Skeletal muscle satellite cell (primary cell): ENCODE data around the gene ISX.

Experiments
- H3K27me3 ChIP-seq: 2 replicates; pipeline ENCODE4 v1.7.0; 2013; ENCODE audit warnings: low read length; ENCODE audit not compliant: control insufficient read depth, insufficient read depth
- H3K36me3 ChIP-seq: 2 replicates; pipeline ENCODE4 v1.7.0; 2013; ENCODE audit warnings: mild to moderate bottlenecking, control low read depth, low read length; ENCODE audit not compliant: insufficient read depth
- H3K4me1 ChIP-seq: 2 replicates; pipeline ENCODE4 v1.7.0; 2013; ENCODE audit warnings: low read length; ENCODE audit not compliant: control insufficient read depth, insufficient read depth
- H3K4me2 ChIP-seq: 2 replicates; pipeline ENCODE4 v1.7.0; 2013; ENCODE audit warnings: mild to moderate bottlenecking, low read length
- H3K4me3 ChIP-seq: 2 replicates; pipeline ENCODE4 v1.7.0; 2013; ENCODE audit warnings: low read length
- H3K9ac ChIP-seq: 2 replicates; pipeline ENCODE4 v1.7.0; 2013; ENCODE audit warnings: mild to moderate bottlenecking, low read depth, low read length, moderate library complexity
- H3K9me3 ChIP-seq: replicated peaks from 2 replicates; pipeline ENCODE4 v1.7.0; 2013; ENCODE audit warnings: mild to moderate bottlenecking, control low read depth, low read length

ISX gene

DNA sequence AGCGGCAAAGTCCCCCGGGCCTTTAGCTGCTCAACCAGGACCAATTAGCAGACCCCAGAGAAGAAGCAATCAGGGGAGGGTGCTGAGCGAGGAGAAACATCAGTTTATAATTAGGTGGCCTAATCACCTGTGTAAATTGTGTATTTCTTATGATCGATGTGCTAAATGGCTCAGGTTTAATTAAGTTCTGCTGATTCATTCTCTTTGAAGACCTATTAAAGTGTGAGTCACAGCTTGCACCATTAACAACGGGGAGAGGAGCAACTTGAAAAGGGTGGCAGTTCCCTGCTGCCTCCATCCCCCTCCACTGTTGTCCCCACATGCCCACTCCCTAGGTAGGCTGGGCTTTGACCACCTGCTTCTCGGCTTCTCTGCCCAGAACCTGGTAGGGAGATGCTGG, 10.7 kb downstream of the ISX start:
- Histone ChIP-seq H3K9ac (no peak overlapping the region), H3K36me3 (no peaks in the 10 kb centered on the region), H3K4me3 (no peak overlapping the region), H3K4me1 (no peaks in the 10 kb centered on the region), H3K27me3 (no peaks in the 10 kb centered on the region), H3K9me3 (no peaks in the 10 kb centered on the region), H3K4me2 (no peak overlapping the region)

DNA sequence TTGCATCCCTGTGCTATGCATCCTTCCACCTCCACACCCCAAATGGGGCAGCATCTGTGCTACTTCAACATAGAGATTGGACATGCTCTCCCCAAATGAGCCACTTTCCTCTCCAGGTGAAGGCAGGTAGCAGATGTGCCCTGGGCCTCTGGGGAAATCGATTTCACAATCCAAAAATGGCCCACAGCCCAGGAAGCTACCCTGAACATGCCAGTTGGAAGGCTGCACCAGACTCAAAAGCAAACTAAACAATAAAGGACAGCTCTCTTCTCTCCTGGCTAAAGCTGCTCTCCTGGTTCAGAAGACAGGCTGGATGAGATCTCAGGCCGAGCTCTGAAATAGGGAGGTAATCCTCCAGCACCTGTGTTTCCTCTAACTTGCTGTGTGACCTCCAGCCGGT, 19.7 kb downstream of the ISX start:
- Histone ChIP-seq H3K9me3 (no peaks in the 10 kb centered on the region), H3K4me1 (no peaks in the 10 kb centered on the region), H3K36me3 (no peaks in the 10 kb centered on the region), H3K4me2 (no peak overlapping the region), H3K9ac (no peak overlapping the region), H3K27me3 (no peaks in the 10 kb centered on the region), H3K4me3 (no peak overlapping the region)

DNA sequence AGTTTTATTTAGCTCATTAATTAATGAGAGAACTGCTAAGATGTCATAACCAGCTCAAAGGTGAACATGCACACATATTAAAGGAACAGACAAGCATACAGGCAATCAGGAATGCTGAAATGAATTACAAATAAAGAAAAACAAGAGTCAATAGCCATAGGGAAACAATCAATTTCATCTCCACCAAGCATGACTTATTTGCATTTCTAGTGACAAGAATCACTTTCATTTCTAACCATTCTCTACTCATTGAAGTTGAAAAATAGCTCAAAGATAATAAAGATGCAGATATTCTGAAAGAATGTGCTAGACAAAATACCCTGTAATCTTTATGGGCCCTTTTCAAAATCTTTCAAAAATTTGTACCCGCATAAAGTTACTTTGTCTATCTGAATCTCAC, 23.2 kb downstream of the ISX start:
- Histone ChIP-seq H3K9me3 (no peaks in the 10 kb centered on the region), H3K27me3 (no peaks in the 10 kb centered on the region), H3K4me2 (no peak overlapping the region), H3K9ac (no peak overlapping the region), H3K4me3 (no peak overlapping the region), H3K36me3 (no peaks in the 10 kb centered on the region), H3K4me1 (no peaks in the 10 kb centered on the region)

DNA sequence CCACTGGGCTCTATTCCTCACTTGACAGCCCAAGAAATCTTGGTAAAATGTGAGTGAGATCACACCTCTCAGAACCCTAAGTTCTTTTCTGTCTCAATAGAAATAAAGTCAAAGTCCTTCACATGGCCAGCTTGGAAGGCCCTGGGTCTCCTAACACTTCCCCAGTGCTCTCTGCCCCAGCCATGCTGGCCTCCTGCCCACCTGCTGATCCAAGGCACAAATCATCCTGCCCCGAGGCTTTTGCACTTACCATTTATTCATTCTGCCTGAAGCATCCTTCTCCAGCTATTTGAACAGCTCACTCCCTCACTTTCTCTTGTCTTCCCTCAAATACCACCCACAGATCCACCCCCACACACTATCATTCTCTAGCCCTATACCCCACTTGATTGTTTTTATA, 26.4 kb downstream of the ISX start:
- no peaks in the 10 kb centered on the region for H3K36me3 ChIP-seq
- no peaks in the 10 kb centered on the region for H3K9me3 ChIP-seq
- no peaks in the 10 kb centered on the region for H3K4me1 ChIP-seq
- H3K27me3 ChIP-seq = no peaks in the 10 kb centered on the region
- H3K4me2 ChIP-seq = no peak overlapping the region
- no peak overlapping the region for H3K9ac ChIP-seq
- H3K4me3 ChIP-seq = no peak overlapping the region

DNA sequence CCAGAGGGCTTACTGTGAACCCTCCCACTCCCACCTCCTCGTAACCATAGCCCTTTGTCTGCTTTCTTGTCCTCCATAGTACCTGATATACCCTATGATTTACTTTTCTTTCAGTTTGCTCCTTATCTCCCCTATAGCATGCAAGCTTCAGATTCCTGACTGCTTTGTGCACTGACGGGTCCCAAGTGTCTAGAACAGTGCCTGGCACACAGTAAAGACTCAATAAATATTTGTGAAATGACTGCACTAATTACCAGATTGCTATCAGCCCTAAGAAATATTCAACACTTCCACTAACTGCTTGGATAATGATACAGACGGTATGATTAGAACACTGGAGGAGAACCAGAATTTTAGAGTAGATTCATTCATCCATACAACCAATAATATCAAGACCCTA, 33.0 kb downstream of the ISX start:
- no peak overlapping the region for H3K4me2 ChIP-seq
- no peaks in the 10 kb centered on the region for H3K4me1 ChIP-seq
- no peak overlapping the region for H3K4me3 ChIP-seq
- H3K27me3 ChIP-seq = no peaks in the 10 kb centered on the region
- no peaks in the 10 kb centered on the region for H3K36me3 ChIP-seq
- no peak overlapping the region for H3K9ac ChIP-seq
- H3K9me3 ChIP-seq = no peaks in the 10 kb centered on the region

DNA sequence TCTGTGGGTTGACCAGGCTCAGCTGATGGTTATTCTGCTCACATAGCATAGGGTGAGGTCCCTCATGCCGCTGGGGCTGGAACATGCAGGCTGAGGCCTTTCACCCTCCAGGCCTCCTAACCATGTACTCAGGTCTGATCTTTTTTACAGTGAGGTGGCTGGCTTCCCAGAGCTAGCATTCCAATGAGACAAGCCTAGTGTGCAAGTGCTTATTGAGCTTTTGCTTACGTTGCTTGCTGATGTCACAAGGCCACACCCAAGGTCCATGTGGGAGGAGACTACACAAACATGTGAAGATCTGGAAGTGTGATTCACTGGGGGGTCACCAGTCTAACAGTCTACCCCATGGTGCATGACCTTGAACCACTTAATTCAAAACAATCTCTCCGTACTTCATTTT, 33.9 kb downstream of the ISX start:
- H3K4me1 ChIP-seq = no peaks in the 10 kb centered on the region
- H3K9ac ChIP-seq = no peak overlapping the region
- H3K9me3 ChIP-seq = no peaks in the 10 kb centered on the region
- no peaks in the 10 kb centered on the region for H3K36me3 ChIP-seq
- no peaks in the 10 kb centered on the region for H3K27me3 ChIP-seq
- no peak overlapping the region for H3K4me3 ChIP-seq
- H3K4me2 ChIP-seq = no peak overlapping the region

DNA sequence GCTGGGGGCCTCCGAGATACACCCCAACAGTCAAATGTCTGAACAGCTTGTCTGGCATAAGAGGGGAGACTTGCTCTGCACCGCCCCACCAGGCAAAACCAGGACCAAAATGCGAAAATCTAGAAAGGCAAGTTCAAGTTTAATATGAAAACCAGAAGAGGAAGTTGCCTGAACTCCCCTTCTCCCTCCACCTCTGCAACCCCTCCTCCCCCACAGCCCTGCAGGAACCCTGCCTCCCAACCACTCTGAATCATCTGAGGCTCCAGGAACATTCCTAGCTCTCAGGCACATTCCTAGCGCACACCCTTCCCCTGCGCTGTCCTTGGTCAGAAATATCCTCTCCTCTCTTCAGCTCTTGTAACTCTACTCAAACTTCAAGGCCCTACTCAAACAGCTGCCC, 36.7 kb downstream of the ISX start:
- Histone ChIP-seq H3K4me2 (no peak overlapping the region), H3K9me3 (no peaks in the 10 kb centered on the region), H3K36me3 (no peaks in the 10 kb centered on the region), H3K9ac (no peak overlapping the region), H3K4me1 (no peaks in the 10 kb centered on the region), H3K27me3 (no peaks in the 10 kb centered on the region), H3K4me3 (no peak overlapping the region)

DNA sequence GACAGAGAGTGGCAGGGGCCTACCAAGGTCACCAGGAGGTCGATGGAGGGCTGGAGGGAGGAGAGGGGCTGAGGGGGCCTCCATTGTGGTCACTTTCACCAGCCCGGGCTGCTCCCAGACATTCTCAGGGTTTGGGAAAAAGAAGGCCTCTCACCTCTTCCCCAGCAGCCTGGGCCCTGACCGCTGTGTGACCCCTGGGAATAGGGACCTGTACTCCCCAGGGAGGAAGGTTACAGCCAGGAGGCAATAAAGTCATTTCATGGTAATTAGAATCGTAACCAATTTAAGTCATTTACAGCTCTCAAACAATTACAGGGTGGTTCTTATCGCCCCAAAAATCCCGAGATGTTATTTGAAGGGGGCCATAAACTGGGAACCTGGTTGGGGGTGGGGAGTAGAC, 37.8 kb downstream of the ISX start:
- Histone ChIP-seq H3K9me3 (no peaks in the 10 kb centered on the region), H3K9ac (no peak overlapping the region), H3K4me3 (no peak overlapping the region), H3K4me2 (no peak overlapping the region), H3K36me3 (no peaks in the 10 kb centered on the region), H3K27me3 (no peaks in the 10 kb centered on the region), H3K4me1 (no peaks in the 10 kb centered on the region)

DNA sequence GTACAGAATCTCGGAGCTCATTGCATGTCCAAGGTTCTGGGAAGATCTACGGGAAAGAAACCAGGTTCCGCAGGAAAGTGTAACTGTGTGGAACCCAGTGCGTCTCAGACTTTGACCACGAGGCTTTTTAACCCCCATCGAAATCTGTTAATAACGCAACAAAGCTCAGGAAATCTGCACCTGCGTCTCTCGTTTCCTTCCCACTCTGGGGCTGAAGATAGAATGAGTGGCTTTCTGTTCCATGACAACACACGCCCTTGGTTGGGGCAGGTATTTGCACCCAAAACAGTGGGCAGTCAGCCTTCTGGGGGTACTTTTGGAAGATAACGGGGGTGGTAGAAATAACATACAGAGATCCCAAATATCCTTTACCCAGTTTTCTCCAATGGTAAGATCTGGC, 38.5 kb downstream of the ISX start:
- no peaks in the 10 kb centered on the region for H3K9me3 ChIP-seq
- no peak overlapping the region for H3K4me2 ChIP-seq
- no peaks in the 10 kb centered on the region for H3K4me1 ChIP-seq
- no peaks in the 10 kb centered on the region for H3K27me3 ChIP-seq
- no peak overlapping the region for H3K4me3 ChIP-seq
- H3K9ac ChIP-seq = no peak overlapping the region
- no peaks in the 10 kb centered on the region for H3K36me3 ChIP-seq

DNA sequence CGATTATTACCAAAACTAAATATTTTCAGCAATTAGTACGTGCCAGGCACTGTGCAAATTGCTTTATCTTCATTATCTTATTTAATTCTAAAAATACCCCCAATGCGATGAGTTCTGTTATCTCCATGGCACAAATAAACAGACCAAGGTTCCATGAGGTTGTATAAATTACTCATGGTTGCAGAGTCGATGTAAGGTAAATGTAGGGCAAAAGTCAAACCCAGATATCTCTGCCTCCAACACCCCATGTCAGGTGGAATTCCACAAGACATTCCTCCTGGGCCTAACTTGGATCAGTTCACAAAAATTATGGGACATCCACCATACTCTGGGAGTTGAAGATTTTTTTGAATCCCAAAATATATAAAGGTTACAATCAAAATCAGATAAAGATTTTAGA, 43.7 kb downstream of the ISX start:
- Histone ChIP-seq H3K4me1 (no peaks in the 10 kb centered on the region), H3K27me3 (no peaks in the 10 kb centered on the region), H3K36me3 (no peaks in the 10 kb centered on the region), H3K9me3 (no peaks in the 10 kb centered on the region), H3K4me3 (no peak overlapping the region), H3K9ac (no peak overlapping the region), H3K4me2 (no peak overlapping the region)

DNA sequence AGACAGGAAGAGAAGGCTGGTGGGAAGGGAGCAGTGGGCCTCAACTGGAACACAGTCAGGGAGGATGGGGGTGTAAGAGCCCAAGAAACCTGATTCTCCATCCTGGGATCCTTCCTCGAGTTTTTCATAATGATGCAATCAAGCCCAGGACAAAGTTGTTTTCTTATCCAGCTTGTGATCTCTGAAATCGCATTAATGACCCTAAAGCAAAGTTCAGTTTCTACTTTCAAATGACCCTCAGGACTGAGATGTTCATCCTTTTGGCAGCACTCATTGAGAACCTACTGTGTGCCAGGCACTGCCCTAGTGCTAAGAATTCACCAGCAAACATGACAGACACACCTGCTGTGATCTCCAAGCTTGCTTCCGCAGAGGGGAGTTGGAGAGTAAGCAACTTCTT, 45.3 kb downstream of the ISX start:
- H3K4me1 ChIP-seq = no peaks in the 10 kb centered on the region
- no peak overlapping the region for H3K4me3 ChIP-seq
- H3K9me3 ChIP-seq = no peaks in the 10 kb centered on the region
- H3K36me3 ChIP-seq = no peaks in the 10 kb centered on the region
- H3K4me2 ChIP-seq = no peak overlapping the region
- H3K9ac ChIP-seq = no peak overlapping the region
- H3K27me3 ChIP-seq = no peaks in the 10 kb centered on the region

DNA sequence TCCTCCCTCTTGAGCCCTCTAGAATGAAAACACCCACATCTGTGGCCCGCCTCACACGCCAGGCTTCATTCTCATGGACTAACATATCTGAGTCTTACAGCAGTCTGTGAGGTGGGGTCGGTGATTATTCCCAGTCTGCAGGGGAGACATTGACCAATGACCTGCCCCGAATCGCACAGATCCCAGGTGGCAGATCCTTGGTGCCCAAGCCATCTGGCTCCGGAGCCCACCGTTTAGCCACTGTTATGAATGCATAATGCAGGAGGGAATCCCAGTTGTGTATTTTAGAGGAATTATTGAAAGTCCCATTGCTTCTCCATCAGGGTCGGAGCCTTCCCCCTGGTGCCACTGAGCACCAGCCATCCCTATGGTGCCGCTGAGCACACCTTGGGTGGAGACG, 47.4 kb downstream of the ISX start:
- Histone ChIP-seq H3K27me3 (no peaks in the 10 kb centered on the region), H3K4me2 (no peak overlapping the region), H3K9ac (no peak overlapping the region), H3K4me3 (no peak overlapping the region), H3K9me3 (no peaks in the 10 kb centered on the region), H3K4me1 (no peaks in the 10 kb centered on the region), H3K36me3 (no peaks in the 10 kb centered on the region)
